GM21526 (cell line): ENCODE results near the gene PTP4A2.

Experiments used
- ATAC-seq: cut with Tn5 transposase; IDR thresholded peaks from one replicate; pipeline ENCODE4 v1.9.1; 2021; ENCODE audit warnings: moderate library complexity; ENCODE audit not compliant: unreplicated experiment, low FRiP score

PTP4A2 gene

GRCh38 chr1:31938184-31938975, at the start of gene PTP4A2:
TSS of gene PTP4A2 (minus strand) at chr1:31938368. CDS start at chr1:31919065, 19,303 bp downstream.
- ATAC-seq = peak; percentile 61

- ATAC-seq = no peak
These were observed 49.0 kb upstream of the PTP4A2 start for GRCh38 chr1:31987135-31987619.

- no peak for ATAC-seq
These were observed 47.3 kb upstream of the PTP4A2 start for GRCh38 chr1:31985430-31985829.

- ATAC-seq = no peak
These were observed 46.5 kb upstream of the PTP4A2 start for GRCh38 chr1:31984419-31985347.

- no peak for ATAC-seq
These were observed 43.8 kb upstream of the PTP4A2 start for GRCh38 chr1:31981972-31982371.

GRCh38 chr1:31981456-31981839, 43.3 kb upstream of the PTP4A2 start:
- no peak for ATAC-seq

- no peak for ATAC-seq
These were observed 42.8 kb upstream of the PTP4A2 start for GRCh38 chr1:31980835-31981455.

- ATAC-seq = no peak
These were observed 40.8 kb upstream of the PTP4A2 start for GRCh38 chr1:31978843-31979400.

GRCh38 chr1:31977385-31978131, 39.4 kb upstream of the PTP4A2 start:
- ATAC-seq = no peak

- ATAC-seq = no peak
These were observed 38.2 kb upstream of the PTP4A2 start for GRCh38 chr1:31976401-31976800.

- ATAC-seq = no peak
These were observed 32.7 kb upstream of the PTP4A2 start for GRCh38 chr1:31970873-31971272.

GRCh38 chr1:31961536-31961935, 23.4 kb upstream of the PTP4A2 start:
- ATAC-seq = no peak

- no peak for ATAC-seq
These were observed 21.6 kb upstream of the PTP4A2 start for GRCh38 chr1:31959521-31960340.

GRCh38 chr1:31957701-31958674, 19.8 kb upstream of the PTP4A2 start:
- ATAC-seq = no peak

GRCh38 chr1:31955917-31956736, 18.0 kb upstream of the PTP4A2 start:
- ATAC-seq = peak; percentile 65

GRCh38 chr1:31954607-31955283, 16.6 kb upstream of the PTP4A2 start:
- no peak for ATAC-seq
